Psoas muscle (tissue), 8 donors: ENCODE measurements around the gene ADSS1. TPM values are rescaled to one million over a fixed set of nuclear protein-coding genes. Genes with fewer than 3 reads are reported as not detected.

ENCODE experiments used
- ATAC-seq, 4 donors: fragments of 200-7000 bp; cut with Tn5 transposase; one replicate each; pipeline ENCODE4 v1.9.1; 2020; ENCODE audit warnings: moderate library complexity in 3 of 4, mild to moderate bottlenecking in 2 of 4
- DNase-seq, 2 donors: peaks; one replicate each; pipeline ENCODE4 v3.0.0-alpha.2; 2020
- H3K27ac ChIP-seq: fragments of 200-600 bp; one replicate; pipeline ENCODE4 v1.8.0; 2022
- H3K27me3 ChIP-seq, 3 donors: fragments of 200-600 bp in 1 of 3; one replicate each; pipeline versions ENCODE4 v1.6.1 to v1.8.0; 2013 to 2022; ENCODE audit warnings: low read length in 2 of 3, mild to moderate bottlenecking in 2 of 3, moderate library complexity in 1 of 3; ENCODE audit not compliant: insufficient read depth in 3 of 3
- H3K36me3 ChIP-seq, 2 donors: fragments of 200-600 bp in 1 of 2; one replicate each; pipeline versions ENCODE4 v1.6.1 to v1.8.0; 2013 to 2022; ENCODE audit warnings: low read depth in 1 of 2, mild to moderate bottlenecking in 1 of 2, moderate library complexity in 1 of 2; ENCODE audit not compliant: insufficient read depth in 1 of 2
- H3K4me1 ChIP-seq: fragments of 200-600 bp; one replicate; pipeline ENCODE4 v1.8.0; 2022
- H3K4me3 ChIP-seq: fragments of 200-600 bp; one replicate; pipeline ENCODE4 v1.8.0; 2022; ENCODE audit warnings: mild to moderate bottlenecking
- H3K9me3 ChIP-seq: fragments of 200-600 bp; one replicate; pipeline ENCODE4 v1.8.0; 2022
- WGBS, 3 donors: extraction: QIAGEN DNeasy Blood & Tissue Kit; methylation state at CpG; one replicate each; pipeline versions ENCODE4 v1.1.6 to v1.1.7; 2013; 5-methylcytosine and 5-hydroxymethylcytosine counted together
- intact Hi-C, 2 donors: fragments of 100-400 bp; cut with DNase I; formaldehyde crosslinking; loops; one replicate each; pipeline versions ENCODE4 v1.11.0 to v1.14.2; 2022
- polyA plus RNA-seq, 3 donors: library from polyadenylated mRNA; stranded (reverse); fragments of 200-250 nt; gene quantifications; one replicate each; pipeline ENCODE4 v1.2.3, GENCODE V29; 2013
- total RNA-seq, 4 donors: library from RNA; stranded (reverse); fragmentation: NEBNext Ultra II Directional in 2 of 4; extraction: Animal tissue kit (Norgen Biotek cat#: 25700) in 2 of 4; gene quantifications; one replicate each; pipeline versions ENCODE4 v1.2.1 to v1.2.4, GENCODE V29; 2021 to 2023
- TF ChIP-seq, protein P1 (sequence below): fragments of 200-600 bp; IDR thresholded peaks from one replicate; pipeline ENCODE4 v1.8.0; 2022; ENCODE audit warnings: antibody characterized with exemption
- donor health status: healthy with polysubstance abuse.
- donor health status: DM: no; HTN: no; CAD: no; lungs with moderate emphysema.
- donor health status: Bipolar disorder and iron deficiency.
- donor health status: healthy.
- donor health status: DM: yes; HTN: yes; CAD: no.
- donor health status: DM: no; HTN: no; CAD: no.
- donor health status: DM: no; HTN: no; CAD: no.
- donor health status: DM: yes; HTN: yes; CAD: no.

ADSS1 gene
- total and polyA plus RNA-seq, 7 donors, result 187 to 394 (median 300) TPM

DNA sequence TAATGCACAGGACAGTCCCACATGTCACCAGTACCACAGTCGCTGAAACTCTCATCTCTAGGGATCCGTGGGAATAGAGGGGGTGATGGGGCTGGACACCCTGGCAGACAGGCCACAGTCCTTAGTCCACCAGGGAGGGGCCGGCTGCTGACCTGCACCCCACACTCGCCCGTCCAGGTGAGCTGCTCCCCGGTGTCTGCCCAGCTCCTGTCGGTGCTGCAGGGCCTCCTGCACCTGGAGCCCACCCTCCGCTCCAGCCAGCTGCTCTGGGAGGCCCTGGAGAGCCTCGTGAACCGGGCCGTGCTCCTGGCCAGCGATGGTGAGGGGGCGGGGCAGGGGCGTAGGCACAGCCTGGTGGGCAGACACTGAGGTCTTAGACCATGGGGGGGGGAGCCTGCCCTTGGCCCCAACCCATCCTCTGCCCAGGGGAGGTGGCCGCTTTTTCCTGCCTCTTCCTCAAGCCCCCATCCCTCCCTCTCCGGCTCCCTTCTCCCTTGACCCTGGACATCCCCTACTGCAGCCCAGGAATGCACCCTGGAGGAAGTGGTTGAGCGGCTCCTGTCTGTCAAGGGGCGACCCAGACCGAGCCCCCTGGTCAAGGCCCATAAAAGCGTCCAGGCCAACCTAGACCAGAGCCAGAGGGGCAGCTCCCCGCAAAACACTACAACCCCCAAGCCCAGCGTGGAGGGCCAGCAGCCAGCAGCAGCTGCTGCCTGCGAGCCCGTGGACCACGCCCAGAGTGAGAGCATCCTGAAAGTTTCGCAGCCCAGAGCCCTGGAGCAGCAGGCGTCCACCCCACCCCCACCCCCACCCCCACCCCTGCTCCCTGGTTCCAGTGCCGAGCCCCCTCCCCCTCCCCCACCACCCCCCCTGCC lies 17.1 kb upstream of the ADSS1 start:
- Histone ChIP-seq H3K27ac (no peak overlapping the region), H3K36me3 (peaks cover 0 to 49% of the 10 kb centered on the region in 2 donors), H3K4me1 (no peaks in the 10 kb centered on the region), H3K27me3 (no peaks in the 10 kb centered on the region), H3K4me3 (no peak overlapping the region), H3K9me3 (no peaks in the 10 kb centered on the region)
- no peak for ATAC-seq
- WGBS, 3 donors, result 44 to 51% (median 45%) methylated on average over 18 to 28 of the region's 28 CpGs
- intact Hi-C loops, result loop anchor here in 1 of 2 donors (5.0 kb wide), 1 partner anchor 570 kb away; the partner anchor contains the start of gene KIF26A
- TF ChIP-seq, protein P1, sequence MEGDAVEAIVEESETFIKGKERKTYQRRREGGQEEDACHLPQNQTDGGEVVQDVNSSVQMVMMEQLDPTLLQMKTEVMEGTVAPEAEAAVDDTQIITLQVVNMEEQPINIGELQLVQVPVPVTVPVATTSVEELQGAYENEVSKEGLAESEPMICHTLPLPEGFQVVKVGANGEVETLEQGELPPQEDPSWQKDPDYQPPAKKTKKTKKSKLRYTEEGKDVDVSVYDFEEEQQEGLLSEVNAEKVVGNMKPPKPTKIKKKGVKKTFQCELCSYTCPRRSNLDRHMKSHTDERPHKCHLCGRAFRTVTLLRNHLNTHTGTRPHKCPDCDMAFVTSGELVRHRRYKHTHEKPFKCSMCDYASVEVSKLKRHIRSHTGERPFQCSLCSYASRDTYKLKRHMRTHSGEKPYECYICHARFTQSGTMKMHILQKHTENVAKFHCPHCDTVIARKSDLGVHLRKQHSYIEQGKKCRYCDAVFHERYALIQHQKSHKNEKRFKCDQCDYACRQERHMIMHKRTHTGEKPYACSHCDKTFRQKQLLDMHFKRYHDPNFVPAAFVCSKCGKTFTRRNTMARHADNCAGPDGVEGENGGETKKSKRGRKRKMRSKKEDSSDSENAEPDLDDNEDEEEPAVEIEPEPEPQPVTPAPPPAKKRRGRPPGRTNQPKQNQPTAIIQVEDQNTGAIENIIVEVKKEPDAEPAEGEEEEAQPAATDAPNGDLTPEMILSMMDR, result no peak
- no peak for DNase-seq

DNA sequence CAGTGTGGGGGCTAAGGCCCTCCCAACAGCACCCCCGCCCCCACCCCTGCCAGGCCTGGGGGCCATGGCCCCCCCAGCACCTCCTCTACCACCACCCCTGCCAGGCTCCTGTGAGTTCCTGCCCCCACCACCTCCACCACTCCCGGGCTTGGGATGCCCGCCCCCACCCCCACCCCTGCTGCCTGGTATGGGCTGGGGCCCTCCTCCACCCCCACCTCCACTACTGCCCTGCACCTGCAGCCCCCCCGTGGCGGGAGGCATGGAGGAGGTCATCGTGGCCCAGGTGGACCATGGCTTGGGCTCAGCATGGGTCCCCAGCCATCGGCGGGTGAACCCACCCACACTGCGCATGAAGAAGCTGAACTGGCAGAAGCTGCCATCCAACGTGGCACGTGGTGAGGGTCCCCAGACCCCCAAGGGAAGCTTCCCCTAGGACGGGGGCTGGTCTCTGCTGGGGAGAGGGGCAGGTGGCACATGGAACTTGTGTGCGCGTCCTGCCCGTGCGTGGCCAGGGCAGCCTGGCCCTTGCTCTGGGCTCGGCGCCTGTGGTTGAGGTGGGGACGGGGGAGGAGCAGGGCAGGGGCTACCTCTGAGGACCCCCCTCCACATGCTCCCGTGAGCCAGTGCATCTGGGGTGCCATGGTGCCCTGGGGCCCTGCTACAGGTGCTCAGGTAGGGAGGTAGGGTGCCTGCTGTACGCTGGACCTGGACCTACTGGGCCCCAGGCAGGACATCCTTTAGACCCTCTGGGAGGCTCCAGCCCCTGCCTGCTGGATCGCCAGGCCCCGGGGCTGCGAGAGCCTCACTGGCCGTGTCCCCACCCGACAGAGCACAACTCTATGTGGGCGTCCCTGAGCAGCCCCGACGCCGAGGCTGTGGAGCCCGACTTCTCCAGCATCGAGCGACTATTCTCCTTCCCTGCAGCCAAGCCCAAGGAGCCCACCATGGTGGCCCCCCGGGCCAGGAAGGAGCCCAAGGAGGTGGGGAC lies 16.1 kb upstream of the ADSS1 start:
- Histone ChIP-seq H3K27me3 (no peaks in the 10 kb centered on the region), H3K4me3 (no peak overlapping the region), H3K4me1 (no peaks in the 10 kb centered on the region), H3K9me3 (no peaks in the 10 kb centered on the region), H3K27ac (no peak overlapping the region), H3K36me3 (peaks cover 0 to 57% of the 10 kb centered on the region in 2 donors)
- TF ChIP-seq, protein P1, result no peak
- ATAC-seq (peak in 2 of 4 donors; percentile 8 to 17), DNase-seq (no peak)
- 49 to 59% (median 51%) methylated on average over 24 to 34 of the region's 34 CpGs for WGBS, 3 donors
- intact Hi-C loops, result loop anchor here (1.0 to 5.0 kb wide), 3 partner anchors 57 to 571 kb away; partner anchors contain the start of gene KIF26A (in 1 of the 2)

- 47 to 51% (median 49%) methylated on average over 20 of the region's 20 CpGs for WGBS, 3 donors
- H3K27ac ChIP-seq, result no peak overlapping the region
Measured at GRCh38 chr14:104708606-104709268, 15.3 kb upstream of the ADSS1 start.

More at GRCh38 chr14:104708606-104709268, 15.3 kb upstream of the ADSS1 start:
- TF ChIP-seq, protein P1, result peak; percentile 99
- no peak overlapping the region for H3K4me3 ChIP-seq
- no peaks in the 10 kb centered on the region for H3K4me1 ChIP-seq
- H3K27me3 ChIP-seq, result no peaks in the 10 kb centered on the region
- intact Hi-C loops, result loop anchor here (1.0 to 5.0 kb wide), 3 partner anchors 58 to 571 kb away; partner anchors contain the start of gene KIF26A (in 1 of the 2)
- peaks cover 0 to 57% of the 10 kb centered on the region in 2 donors for H3K36me3 ChIP-seq
- no peaks in the 10 kb centered on the region for H3K9me3 ChIP-seq
- DNase-seq (peak; percentile 72 to 85), ATAC-seq (peak; percentile 80 to 88 (median 84))
